CD4-positive, alpha-beta T cell treated with Interleukin-12 subunit alpha and Interleukin-12 subunit beta, for 1 hour (primary cell): ENCODE results near the gene COMP.

Source experiments
- DNase-seq: peaks from one replicate; pipeline ENCODE4 v3.0.0-alpha.2; 2020

The COMP gene

DNA sequence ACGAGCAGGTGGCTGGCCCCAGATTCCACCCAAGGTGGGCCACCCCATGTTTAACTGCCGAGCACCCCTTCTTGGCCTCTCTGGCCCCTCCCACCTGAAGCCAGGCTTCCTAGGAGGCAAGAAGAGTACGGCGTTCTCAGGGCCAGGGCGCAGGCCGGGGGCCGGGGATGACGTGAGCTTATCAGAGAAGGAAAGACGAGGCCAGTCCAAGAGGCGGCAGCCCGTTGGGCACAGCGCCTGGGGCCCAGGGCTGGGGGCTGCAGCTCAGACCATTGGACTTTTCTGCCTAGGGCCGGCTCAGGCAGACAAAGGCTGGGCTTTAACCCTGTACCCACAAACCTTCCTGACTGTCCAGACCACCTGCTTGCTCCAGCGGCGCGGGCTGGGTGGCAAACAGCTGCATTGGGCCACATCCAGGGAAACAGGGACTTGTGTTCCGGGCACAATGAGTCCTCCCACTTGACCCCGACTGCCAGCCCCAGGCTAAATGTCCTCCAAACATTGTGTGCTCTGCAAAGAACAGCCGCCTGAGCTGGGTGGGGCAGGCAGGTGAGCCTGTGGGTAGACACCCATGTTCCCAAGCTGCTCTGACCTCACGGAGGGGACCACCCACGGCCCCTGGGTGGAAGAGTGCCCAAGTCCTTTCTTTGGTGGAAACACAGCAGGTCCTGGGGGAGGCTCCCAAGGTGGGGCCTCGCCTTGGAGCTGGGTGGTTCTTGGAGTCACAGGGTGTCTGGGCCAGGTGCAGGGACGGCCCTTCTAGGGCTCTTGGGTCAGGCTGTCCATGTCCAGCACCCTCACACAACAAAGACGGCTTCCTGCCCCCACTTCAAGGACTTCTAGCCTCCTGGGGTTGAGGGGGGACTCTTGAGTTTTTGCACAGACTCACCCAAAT, 21.9 kb downstream of the COMP start:
- no peak for DNase-seq

DNA sequence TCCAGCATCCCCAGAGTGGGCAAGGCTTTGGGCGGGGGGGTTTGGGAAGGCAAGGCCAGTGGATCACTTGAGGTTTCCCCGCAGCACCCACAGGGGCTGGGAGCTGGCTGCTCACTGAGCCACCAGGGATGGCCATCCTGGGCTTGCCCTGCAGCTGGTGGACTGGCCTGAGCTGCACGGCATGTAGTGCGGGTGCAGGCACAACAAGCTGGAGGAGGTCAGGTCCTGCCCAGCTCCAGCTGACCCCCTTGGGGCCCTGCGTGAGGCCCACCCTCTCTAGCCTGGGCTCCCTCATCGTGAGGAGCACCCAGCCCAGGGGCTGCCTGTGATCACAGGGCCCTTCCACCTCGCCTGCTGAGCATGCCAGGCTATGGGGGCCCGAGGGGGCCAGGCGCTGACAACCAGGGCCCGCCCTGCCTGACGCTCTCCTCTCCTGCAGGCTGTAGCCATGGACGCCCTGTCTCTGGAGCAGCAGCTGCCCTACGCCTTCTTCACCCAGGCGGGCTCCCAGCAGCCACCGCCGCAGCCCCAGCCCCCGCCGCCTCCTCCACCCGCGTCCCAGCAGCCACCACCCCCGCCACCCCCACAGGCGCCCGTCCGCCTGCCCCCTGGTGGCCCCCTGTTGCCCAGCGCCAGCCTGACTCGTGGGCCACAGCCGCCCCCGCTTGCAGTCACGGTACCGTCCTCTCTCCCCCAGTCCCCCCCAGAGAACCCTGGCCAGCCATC, 22.9 kb downstream of the COMP start:
- DNase-seq, result no peak

DNA sequence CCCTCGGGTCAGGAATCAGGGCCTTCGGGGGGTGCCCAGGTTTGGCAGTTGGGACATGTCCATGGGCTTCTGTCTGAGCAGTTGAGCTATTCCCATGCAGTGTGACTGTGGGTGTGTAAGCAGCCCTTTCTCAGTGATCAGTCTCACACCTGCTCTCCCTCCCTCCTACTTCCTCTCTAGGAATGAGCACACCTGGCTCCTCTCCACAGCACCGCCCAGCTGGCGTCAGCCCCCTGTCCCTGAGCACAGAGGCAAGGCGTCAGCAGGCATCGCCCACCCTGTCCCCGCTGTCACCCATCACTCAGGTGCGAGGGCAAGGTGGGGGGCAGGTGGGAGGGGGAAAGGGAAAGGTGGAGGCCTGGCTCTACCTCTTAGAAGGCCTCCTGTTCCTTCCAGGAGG, 25.9 kb downstream of the COMP start:
- no peak for DNase-seq

DNA sequence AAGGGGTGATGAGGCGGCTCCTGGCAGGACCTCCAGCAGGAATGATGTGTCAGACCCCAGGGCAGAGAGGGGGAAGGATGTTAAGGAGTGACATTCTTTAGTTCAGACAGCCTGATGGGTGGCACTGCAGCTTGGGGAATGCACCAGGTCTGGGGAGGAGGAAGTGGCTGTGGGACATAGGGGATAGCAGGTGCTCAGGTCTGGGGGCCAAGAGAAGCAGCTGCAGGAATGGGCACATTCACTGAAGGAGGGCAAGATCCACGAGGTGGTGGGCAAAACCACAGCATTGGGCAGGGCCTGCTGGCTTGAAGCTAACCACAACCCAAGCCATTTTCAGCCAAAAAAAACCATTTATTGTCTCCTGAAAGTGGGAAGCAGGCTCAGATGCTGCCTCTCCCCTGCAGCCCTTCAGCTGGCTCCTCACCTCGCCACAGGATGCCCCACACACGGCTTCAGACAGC, 26.5 kb downstream of the COMP start:
- no peak for DNase-seq

DNA sequence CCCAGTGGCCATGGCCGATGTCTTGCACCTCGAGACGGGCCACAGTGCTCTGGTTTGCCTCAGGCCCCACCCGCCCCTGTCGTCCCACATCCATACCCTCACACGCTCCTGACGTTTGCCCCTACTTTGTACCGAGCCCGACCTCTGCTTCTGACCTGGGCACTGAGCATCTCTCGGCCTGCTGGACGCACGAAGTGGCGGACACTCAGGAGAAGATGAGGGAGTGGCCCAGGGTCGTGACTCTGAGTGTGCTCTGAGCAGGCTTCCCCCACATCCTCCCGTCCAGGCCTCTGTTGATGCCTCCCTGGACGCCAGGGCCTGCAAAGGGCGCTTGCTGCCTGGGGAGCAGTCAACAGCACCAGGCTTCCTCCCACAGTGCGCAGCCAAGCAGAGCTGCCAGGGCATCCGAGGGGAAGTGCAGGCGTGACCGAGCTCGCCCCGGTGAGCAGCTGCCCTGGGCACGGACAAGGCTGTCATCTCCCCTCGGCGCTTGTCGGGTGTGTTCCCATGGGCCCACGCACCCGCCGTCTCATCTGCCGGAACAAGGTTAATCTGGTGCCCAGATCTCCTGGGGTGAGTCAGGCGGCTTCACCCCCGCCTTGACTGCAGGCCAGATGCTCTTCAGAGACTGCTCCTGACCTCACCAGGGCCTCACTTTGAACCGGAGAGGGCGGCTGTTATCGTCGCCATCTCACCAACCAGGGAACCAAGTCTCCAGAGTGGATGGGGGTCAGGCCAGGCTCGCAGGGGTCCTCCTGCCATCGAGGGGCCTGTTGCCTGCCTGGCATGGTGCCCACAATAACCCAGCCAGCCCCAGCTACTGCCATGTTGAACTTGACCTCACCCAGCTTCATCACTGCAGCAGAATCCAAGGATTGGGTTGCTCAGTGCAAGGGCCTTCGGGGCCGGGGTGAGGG, 27.2 kb downstream of the COMP start:
- DNase-seq, result no peak

DNA sequence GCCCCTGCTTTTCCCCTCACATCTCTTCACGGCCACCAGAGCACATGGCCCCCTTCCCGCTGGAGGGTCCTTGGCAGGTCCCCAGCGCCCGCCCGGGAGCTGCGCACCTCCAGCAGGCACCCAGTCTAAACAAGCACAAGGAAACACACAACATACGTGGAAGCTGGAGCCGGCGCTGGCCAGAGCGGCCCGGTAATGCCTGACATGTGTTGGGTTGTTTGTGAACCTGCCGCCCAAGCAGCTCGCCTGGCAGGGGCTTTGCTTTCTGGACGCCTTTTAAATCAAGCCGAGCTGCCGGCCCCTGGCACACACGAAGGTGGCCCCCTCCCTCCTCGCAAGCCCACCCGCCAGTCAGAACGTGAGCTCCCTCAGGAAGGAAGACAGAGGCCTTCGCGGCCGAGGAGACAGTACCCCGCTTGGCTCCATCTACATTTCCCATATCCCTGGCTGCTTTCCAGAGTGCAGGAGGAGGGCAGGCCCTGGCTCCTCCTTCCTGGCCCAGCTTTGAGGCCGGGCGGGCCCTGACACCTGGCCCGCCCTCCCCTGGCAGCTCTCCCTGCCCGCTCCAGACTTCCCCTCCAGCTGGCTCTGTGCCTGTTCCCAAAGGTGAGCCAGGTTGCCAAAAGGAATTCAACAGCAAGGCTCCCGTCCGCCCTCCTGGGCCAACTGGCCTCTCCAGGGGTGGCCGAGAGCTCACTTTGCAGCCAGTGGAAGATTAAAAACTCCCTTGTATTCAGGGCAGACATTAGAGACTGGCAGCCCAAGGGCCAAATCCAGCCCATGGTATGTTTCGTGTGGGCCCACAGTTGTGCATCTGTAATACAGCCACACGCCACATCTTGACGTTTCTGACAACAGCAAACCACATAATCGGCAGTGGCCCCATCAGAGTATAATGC, 28.7 kb downstream of the COMP start:
- DNase-seq, result no peak

DNA sequence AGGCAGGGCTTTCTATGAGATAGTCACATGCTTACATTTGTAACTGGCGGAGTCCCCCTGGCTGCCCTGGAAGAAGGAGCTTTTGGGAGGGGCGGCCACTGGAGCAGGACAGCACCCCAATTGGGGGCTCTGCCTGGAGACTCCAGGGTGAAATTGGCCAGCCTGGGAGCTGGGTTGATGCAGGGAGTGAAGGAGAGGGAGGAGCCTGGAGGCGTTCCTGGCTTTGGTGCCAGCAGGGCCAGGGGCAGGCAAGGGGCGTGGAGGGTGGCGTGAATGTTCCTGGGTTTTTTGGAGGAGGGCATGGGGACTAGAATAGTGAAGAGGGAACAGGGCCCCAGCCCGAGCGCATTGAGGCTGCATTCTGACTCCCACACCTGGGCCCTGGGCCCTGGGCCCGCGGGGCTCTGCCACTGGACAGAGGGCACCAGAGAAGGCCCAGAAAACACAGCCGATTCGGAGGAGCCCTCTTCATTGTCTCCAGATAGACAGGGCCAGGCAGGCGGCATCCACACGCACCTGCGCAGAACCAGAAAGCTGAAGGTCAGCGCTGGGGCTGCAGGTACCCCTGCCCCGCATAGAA, 29.5 kb downstream of the COMP start:
- DNase-seq, result no peak

DNA sequence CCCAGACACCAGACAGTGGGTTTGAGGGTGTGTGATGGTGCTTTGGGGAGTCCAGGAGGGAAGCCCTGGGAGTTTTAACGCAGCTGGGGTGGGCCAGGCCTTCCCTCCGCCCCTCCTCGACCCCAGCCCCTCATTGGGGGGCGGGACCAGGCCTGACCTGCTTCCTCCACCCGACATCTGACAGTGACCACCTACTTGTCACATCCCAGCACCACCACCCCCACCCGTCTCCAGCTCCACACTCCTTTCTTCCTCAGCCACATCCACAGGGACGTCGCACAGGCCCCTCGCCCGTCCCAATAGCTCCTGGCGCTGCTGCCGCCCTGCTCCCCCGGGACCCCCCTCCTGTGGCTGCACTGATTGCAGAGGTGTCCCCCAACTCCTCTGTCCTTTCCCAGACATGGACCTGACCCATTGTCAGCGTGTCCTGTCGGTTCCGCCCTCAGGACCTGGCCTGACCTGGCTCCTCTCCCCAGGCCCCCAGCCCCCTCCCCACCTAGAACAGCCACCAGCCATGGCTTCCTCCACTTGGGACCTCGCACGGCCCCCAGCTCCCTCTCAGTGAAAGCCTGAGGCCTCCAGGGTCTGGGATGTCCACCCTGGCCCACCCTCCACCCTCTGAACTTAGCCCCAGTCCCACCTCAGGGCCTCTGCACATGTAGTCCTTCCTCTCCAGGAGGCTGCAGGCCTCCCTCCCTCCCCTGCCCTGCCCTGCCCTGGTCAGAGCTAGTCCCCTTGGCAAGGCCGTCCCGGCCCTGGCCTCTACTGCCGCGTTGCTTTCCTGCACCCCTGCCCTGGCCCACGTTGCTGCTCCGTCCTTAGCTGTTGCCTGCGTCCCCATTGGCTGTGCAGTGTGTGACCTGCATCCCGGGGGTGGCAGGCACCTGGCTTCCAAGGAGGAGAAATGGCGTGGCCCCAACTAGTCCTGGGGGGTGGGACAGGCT, 30.4 kb downstream of the COMP start:
- no peak for DNase-seq

DNA sequence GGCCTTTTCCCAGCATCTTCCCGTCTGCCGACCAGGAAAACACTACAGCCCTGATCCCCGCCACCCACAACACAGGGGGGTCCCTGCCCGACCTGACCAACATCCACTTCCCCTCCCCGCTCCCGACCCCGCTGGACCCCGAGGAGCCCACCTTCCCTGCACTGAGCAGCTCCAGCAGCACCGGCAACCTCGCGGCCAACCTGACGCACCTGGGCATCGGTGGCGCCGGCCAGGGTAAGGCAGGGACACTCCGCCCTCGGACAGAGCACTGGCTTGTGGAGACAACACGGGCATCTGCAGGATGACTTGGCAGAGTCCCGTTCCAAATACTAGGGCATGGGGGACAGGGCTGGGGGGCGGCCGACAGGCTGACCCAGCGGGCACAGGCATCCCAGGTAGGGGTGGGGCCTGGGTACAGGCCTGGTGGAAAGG, 31.1 kb downstream of the COMP start:
- DNase-seq, result no peak

DNA sequence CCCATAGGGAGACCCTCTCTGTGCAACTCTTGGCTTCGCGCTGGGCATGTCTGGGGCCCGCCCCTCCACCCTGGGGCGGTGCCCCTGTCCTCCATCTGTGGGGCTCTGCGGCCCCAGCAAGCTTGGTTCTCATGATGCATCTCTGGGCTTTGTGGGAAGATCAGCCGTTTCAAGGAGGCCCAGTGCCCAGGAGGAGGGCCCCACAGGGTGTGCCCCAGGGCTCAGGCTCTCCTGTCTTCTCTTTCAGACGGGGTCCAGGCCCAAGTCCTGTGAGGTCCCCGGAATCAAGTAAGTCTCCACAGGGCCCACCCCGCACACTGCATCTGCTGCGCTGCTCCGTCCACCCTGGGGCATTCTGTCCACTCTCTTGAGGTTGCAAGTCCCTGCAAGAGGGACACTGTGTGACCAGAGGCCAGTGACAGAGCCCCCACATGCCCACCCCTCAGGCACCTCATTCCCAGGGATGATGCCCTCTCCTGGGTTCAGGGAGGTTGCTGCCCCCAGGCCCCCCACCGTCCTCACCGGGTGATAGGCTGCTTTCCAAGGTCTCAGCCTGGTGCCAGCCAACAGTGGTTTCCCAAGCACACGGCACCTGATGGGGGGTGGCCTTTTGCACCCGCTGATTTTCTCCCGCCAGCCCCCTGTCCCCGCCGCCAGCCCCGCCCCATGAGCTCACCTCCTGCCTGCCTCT, 31.7 kb downstream of the COMP start:
- no peak for DNase-seq

DNA sequence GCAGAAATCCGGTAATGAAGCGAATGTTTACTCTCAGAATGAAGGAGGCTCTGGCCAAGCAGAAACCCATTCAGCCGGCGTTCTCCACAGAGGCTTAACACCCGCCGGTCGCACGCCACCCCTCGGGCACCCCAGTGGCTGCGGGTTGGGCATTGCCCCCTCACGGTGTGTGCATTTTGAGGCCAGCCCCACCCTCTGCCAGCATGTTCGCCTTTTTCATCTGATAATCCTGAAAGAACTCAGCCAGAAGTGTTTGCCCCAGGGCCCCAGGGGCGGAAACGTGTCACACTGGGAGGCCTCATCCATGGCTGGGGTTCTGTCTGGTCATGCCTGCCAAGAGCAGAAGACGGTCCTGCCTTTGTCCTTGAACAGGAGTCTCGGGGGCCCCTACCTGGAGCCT, 34.2 kb downstream of the COMP start:
- DNase-seq, result no peak

DNA sequence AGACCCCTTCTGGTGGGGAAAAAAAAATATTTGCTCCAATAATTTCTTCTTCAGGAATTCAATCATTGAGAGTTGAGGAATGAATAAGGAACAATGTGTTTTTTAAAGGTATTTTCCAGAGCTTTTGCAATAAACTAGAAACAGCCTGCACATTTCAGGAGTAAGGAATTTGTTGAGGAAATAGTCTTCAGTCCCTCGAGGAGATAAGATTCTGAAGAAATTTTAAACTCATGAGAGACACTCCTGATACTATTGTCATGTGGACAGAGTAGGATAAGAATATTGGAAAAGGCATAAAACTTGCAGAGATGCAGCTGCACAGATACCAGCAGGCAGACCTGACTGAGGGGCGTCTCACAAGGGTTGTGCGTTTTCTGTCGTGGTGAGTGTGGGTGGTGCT, 36.6 kb downstream of the COMP start:
- DNase-seq, result no peak

DNA sequence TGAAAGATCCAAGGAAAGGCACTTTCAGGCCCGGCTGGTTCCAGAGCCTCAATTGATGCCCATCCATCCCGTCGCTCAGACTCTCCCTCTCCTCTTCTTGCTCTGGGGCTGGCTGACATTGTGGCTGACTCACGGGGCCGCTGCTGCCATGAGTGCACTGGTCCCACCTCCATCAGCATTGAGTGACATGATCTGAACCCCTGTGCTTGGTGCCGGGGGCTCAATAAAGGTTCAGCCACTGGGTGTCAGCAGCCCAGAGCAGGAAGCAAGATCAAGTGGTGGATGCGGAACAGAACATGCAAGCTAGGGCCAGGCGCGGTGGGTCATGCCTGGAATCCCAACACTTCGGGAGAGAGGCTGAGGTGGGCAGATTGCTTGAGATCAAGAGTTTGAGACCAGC, 39.5 kb downstream of the COMP start:
- DNase-seq, result no peak

DNA sequence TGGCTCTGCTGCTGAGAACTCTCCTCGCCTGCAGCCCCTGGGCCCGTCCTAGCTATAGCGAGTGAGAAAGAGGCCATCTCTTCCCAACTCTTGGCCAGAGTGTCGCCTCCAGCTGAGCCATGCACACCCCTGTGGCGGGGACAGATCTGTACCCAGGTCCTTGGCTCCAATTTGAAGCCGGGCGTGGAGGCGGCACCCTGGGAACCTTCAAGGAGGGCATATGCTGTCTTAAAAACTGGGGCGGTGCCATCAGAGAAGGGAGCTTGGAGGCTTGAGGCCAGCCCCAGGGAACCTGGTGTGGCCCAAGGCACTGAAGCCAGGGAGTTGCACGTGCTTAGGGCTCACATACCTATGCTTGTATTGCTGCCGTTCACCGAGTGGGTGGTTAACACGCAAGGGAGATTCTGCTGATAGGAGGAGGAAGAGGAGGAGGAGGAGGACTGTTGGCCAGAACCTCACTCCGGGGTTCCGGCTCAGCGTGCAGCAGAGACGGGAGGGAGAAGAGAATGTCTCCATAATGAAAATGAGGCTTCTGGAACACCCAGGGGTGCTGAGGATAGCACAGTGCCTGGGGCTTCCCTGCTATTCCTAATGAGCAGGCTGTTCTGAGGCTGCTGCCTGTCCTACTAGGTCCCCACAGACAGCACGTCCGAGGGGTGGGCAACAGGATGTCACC, 40.7 kb downstream of the COMP start:
- DNase-seq, result no peak

DNA sequence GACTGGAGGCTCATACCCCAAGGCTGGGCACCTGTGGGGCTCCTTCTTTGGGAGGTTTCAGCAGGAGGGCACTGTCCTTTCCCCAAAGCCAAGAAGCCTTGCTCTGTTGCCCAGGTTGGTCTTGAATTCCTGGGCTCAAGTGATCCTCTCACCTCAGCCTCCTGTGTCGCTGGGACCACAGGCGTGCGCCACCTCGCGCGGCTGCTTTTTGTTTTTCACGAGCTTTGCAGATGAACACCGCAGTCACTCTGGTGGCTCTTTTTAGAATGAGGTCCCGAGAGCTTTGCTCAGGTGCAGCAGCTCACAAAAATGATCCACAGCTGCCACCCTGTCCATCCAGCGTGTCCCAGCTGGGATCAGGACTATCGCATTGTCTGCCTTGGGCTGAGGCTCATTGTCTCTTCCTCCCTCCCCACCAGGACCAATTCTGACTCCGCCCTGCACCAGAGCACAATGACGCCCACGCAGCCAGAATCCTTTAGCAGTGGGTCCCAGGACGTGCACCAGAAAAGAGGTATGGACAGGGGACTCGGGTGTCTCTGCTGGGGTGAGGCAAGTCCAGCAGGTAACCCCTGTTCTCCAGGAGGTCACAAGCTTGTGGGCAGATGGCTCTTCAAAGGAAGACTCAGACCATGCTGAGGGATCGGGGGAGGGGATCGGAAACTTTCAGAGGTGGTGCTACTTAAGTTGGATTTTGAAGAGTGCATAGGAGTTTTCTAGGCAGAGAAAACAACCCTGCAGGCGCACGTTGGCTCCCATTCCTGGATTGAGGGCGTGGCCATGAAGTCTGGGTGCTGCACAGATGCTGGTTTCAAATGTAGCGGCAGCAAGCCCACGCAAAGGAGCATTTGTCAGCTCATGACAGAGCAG, 41.5 kb downstream of the COMP start:
- no peak for DNase-seq

DNA sequence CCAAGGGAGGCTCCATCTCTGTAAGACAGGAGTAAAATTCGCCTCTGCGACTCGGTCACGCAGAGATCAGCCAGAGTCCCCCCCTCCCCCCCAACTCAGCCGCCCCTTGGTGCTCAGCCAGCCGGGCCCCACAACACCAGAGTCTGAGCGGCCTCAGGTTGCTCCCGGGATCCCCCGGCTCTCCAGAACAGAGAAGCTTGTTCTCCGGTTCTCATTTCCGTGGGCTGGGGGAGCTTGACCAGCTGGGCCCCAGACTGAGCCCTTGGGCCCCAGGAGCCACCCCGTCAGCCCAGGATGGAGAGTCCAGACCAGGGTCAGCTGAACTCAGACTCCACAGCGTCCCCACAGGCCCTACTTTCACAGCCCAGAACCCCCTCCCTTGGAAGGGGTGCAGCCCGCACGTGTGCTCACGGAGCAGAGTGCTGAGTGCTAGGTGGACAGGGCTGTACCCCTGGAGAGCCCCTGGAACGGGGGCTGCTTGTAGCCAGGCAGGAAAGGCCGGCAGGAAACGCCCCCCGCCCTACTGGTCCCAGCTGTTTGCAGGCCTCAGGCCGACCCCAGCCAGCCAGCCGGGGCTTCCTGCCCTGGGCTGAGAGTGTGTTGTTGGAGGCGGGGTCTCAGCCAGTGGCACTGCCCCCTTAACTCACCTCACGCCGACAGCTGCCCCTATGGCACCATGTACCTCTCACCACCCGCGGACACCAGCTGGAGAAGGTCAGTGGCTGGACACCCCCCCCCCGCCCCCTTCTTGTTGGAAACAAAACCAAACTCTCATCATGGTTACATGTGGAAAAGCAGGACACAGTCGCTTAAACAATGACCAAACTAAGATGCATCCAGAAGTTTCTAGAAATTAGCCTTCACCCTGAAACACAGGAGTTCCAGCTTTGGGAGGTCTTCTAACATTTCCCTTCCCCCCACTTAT, 44.4 kb downstream of the COMP start:
- DNase-seq, result no peak

DNA sequence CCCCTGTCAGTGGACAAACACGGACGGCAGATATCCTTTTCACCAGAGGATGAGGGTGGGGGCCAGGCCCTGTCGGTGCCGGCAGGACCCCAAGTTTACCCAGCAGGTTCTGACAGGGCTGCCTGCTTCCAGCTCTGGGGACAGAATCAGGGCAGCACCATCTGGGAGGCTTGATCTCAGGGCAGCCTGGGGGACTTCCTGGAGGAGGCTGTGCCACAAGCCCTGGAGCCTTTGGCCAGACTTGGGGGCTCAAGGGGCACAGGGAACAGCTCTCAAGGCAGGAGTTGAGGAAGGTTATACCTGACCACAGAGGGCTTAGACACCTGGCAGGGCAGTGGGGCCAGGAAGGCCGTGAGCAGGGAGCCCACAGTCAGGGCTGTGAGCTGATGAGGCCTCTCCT, 45.2 kb downstream of the COMP start:
- no peak for DNase-seq
